Adrenal gland (tissue), 12 donors: ENCODE results near the gene UACA. TPM values are rescaled to one million over a fixed set of nuclear protein-coding genes. Genes with fewer than 3 reads are reported as not detected.

Experiments
- DNase-seq, 7 donors: peaks; one replicate each; pipeline ENCODE4 v3.0.0-alpha.2; 2019 to 2020
- H3K27ac ChIP-seq, 5 donors: fragments of 200-600 bp; sonication (generic) in 4 of 5; 1 replicate in 3 of 5; 2 replicates in 2 of 5; pipeline versions ENCODE4 v1.5.1 to v1.8.0; 2016 to 2020; ENCODE audit warnings: mild to moderate bottlenecking in 1 of 5
- H3K27me3 ChIP-seq: fragments of 200-600 bp; 2 replicates; pipeline ENCODE4 v1.8.0; 2021
- H3K36me3 ChIP-seq, 2 donors: fragments of 200-600 bp; replicated peaks in 1 of 2; 1 replicate in 1 of 2; 2 replicates in 1 of 2; pipeline versions ENCODE4 v1.5.1 to v1.8.0; 2018 to 2022
- H3K4me1 ChIP-seq, 2 donors: fragments of 200-600 bp; replicated peaks in 1 of 2; 1 replicate in 1 of 2; 2 replicates in 1 of 2; pipeline versions ENCODE4 v1.5.1 to v1.8.0; 2018 to 2021
- H3K4me3 ChIP-seq, 4 donors: fragments of 200-600 bp; sonication (generic) in 3 of 4; one replicate each; pipeline ENCODE4 v1.5.1; 2016 to 2018
- H3K9me3 ChIP-seq, 3 donors: fragments of 200-600 bp; sonication (generic) in 1 of 3; replicated peaks in 1 of 3; 1 replicate in 2 of 3; 2 replicates in 1 of 3; pipeline versions ENCODE4 v1.5.1 to v1.8.0; 2016 to 2021
- POLR2A ChIP-seq, 2 donors: fragments of 450-650 bp; IDR thresholded peaks; one replicate each; pipeline ENCODE4 v1.6.1; 2017; ENCODE audit warnings: antibody characterized with exemption in 2 of 2, mild to moderate bottlenecking in 2 of 2, moderate library complexity in 1 of 2
- WGBS, 4 donors: extraction: QIAGEN DNeasy Blood & Tissue Kit in 2 of 4; methylation state at CpG; one replicate each; pipeline versions ENCODE4 v1.1.5 to v1.1.7; 2013 to 2017; 5-methylcytosine and 5-hydroxymethylcytosine counted together
- intact Hi-C, 2 donors: fragments of 100-400 bp; cut with DNase I; formaldehyde crosslinking; loops; one replicate each; pipeline versions ENCODE4 v1.14.1 to v1.15.0; 2022 to 2023
- polyA plus RNA-seq, 3 donors: library from polyadenylated mRNA; stranded (reverse); fragments of 200-250 nt in 2 of 3; fragments of 350-450 nt in 1 of 3; fragmentation: Illumina TruSeq in 1 of 3; extraction: RNeasy Lipid Tissue Mini Kit (QIAGEN cat#74804) in 1 of 3; gene quantifications; one replicate each; pipeline ENCODE4 v1.2.3, GENCODE V29; 2013 to 2014
- total RNA-seq, 9 donors: library from RNA; depleted of rRNA in 4 of 9; stranded (reverse); fragments of >200 nt in 4 of 9; fragments of 120-200 nt in 1 of 9; fragmentation: NEBNext Ultra II Directional in 1 of 9; extraction: Animal tissue kit (Norgen Biotek cat#: 25700) in 1 of 9; gene quantifications; one replicate each; pipeline versions ENCODE4 v1.1.0 to v1.2.4, GENCODE V29; 2013 to 2023
- TF ChIP-seq, protein P1 (sequence below), 6 experiments: fragments of 450-650 bp in 4 of 6; fragments of 200-600 bp in 2 of 6; sonication (generic) in 1 of 6; IDR thresholded peaks; 1 replicate in 5 of 6; 2 replicates in 1 of 6; pipeline versions ENCODE4 v1.5.1 to v1.8.0; 2016 to 2021; ENCODE audit warnings: antibody characterized with exemption in 6 of 6, mild to moderate bottlenecking in 2 of 6, moderate library complexity in 1 of 6
- donor health status: healthy with polysubstance abuse.
- donor health status: Bipolar disorder and iron deficiency.
- donor health status: DM: yes; HTN: yes; CAD: no.
- donor health status: DM: no; HTN: no; CAD: no.
- donor health status: DM: no; HTN: no; CAD: no.
- donor health status: DM: yes; HTN: yes; CAD: no.

The UACA gene
- total and polyA plus RNA-seq, 12 donors = 16.7 to 186 (median 39.1) TPM

DNA sequence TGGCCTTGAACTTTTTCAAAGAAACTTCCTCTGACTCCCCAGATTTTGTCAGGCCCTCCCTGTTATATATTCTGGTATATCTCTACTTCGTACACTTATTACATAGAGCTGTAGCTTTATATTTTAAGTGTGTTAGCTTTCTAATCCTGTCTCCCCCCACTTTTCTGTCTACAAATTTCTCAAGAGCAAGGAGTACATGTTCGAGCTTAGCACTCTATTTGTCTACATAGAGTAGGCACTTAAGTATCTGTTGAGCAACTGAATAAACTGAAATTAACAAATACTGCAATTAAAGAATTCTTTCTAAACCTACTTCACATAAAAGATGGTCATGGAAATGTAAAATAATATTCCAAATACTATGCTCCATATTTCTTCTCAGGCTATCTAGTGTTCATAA lies 39.4 kb downstream of the UACA start:
- Histone ChIP-seq H3K4me3 (no peak overlapping the region), H3K4me1 (peaks cover 0 to 6% of the 10 kb centered on the region in 2 donors), H3K9me3 (no peaks in the 10 kb centered on the region), H3K27ac (no peak overlapping the region), H3K27me3 (no peaks in the 10 kb centered on the region), H3K36me3 (no peaks in the 10 kb centered on the region)
- intact Hi-C loops = loop anchor here in 1 of 2 donors (10.0 kb wide), 1 partner anchor 49 kb away; no protein-coding TSS in a partner anchor
- DNase-seq = no peak
- 83 to 93% (median 85%) methylated on average over 2 of the region's 2 CpGs for WGBS, 4 donors
- TF ChIP-seq, protein P1, sequence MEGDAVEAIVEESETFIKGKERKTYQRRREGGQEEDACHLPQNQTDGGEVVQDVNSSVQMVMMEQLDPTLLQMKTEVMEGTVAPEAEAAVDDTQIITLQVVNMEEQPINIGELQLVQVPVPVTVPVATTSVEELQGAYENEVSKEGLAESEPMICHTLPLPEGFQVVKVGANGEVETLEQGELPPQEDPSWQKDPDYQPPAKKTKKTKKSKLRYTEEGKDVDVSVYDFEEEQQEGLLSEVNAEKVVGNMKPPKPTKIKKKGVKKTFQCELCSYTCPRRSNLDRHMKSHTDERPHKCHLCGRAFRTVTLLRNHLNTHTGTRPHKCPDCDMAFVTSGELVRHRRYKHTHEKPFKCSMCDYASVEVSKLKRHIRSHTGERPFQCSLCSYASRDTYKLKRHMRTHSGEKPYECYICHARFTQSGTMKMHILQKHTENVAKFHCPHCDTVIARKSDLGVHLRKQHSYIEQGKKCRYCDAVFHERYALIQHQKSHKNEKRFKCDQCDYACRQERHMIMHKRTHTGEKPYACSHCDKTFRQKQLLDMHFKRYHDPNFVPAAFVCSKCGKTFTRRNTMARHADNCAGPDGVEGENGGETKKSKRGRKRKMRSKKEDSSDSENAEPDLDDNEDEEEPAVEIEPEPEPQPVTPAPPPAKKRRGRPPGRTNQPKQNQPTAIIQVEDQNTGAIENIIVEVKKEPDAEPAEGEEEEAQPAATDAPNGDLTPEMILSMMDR (IDR thresholded peaks at IDR 0.05) = no peak
- no peak for TF ChIP-seq POLR2A (IDR thresholded peaks at IDR 0.05)

DNA sequence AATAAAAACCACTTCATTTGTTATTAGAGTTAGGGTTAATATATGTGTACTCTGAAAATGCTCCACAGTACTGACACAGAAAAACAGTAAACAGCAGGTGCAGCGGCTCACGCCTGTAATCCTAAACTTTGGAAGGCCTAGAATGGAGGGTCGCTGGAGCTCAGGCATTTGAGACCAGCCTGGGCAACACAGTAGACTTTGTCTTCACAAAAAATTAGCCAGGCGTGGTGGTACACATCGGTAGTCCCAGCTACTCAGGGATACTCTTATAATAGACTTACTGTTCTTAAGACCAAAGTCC lies 40.3 kb downstream of the UACA start:
- no peaks in the 10 kb centered on the region for H3K27me3 ChIP-seq
- H3K27ac ChIP-seq = no peak overlapping the region
- H3K4me1 ChIP-seq = peaks cover 0 to 6% of the 10 kb centered on the region in 2 donors
- WGBS, 4 donors = 83 to 94% (median 88%) methylated on average over 5 of the region's 5 CpGs
- no peak overlapping the region for H3K4me3 ChIP-seq
- H3K36me3 ChIP-seq = no peaks in the 10 kb centered on the region
- no peak for TF ChIP-seq POLR2A (IDR thresholded peaks at IDR 0.05)
- TF ChIP-seq, protein P1 (IDR thresholded peaks at IDR 0.05) = no peak
- no peaks in the 10 kb centered on the region for H3K9me3 ChIP-seq
- intact Hi-C loops = loop anchor here in 1 of 2 donors (10.0 kb wide), 1 partner anchor 48 kb away; no protein-coding TSS in a partner anchor
- DNase-seq = no peak

DNA sequence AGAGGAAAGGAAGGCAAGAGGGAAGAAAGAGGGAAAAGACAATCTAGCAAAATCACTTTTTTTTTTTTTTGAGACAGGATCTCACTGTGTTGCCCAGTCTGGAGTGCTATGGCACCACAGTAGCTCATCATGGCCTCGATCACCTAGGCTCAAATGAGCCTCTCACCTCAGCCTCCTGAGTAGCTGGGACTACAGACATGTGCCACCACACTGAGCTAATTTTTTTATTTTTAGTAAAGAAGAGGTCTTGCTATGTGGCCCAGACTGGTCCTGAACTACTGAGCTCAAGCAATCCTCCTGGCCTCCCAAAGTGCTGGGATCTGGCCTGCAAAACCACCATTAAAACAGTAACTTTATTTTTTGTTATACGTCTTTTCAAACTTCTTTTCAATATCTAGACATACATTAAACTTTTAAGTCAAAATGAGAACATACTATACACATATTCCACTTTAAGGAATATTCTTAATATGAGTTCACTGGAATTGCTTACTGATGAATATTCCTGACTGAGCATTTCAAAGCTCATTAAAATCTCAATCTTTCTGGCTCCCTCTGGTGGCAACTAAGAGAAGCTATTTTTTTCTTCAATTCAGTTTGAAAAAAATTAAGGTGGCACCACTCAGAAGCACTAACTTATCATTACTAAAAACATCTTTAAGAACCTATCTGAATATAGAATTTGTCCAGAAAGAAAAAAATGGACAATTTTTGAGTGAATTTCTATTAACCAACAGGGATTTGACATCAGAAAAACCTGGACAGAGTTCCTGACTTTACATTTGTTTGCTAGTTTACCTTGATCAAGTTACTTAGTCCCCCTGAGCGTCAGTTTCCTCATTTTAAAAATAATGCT lies 40.9 kb downstream of the UACA start:
- 66 to 80% (median 74%) methylated on average over 3 of the region's 3 CpGs for WGBS, 4 donors
- H3K27ac ChIP-seq = no peak overlapping the region
- no peaks in the 10 kb centered on the region for H3K27me3 ChIP-seq
- peaks cover 2 to 6% of the 10 kb centered on the region in 2 donors for H3K4me1 ChIP-seq
- DNase-seq = no peak
- no peak overlapping the region for H3K4me3 ChIP-seq
- TF ChIP-seq POLR2A (IDR thresholded peaks at IDR 0.05) = no peak
- TF ChIP-seq, protein P1 (IDR thresholded peaks at IDR 0.05) = peak; percentile 65 to 86 (median 67)
- intact Hi-C loops = loop anchor here in 1 of 2 donors (10.0 kb wide), 1 partner anchor 48 kb away; no protein-coding TSS in a partner anchor
- H3K9me3 ChIP-seq = no peaks in the 10 kb centered on the region
- no peaks in the 10 kb centered on the region for H3K36me3 ChIP-seq

DNA sequence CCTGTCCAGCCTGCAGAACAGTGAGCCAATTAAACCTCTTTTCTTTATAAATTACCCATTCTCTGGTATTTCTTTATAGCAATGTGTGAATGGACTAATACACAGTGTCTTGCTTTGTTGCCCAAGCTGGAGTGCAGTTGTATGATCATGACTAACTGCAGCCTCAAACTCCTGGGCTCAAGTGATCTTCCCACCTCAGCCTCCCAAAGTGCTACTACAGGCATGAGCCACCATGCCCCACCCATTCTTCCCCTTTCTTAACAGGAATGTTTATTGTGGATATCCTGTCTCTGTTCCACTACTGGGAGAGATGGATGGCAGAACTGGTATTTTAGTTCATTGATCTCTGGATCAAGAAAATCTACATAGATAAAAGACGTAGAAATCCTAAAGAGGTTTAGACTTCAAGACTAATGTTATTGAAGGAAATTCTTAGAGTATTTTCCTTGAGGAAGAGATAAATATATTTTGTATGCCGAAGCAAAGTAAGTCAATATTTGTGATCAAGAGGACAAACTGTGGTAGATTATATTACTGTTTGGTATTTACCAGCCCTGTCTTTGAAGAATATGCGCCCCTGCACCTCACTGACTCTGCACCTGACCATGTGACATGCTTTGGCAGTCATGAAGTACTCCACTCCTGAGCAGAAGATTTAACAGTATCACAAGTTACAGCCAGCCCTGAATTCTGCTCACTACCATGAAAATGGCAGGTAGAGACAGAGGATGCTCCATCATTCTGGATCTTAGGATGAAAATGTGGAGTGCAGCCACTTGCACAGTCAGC lies 42.9 kb downstream of the UACA start:
- H3K4me3 ChIP-seq = no peak overlapping the region
- H3K9me3 ChIP-seq = no peaks in the 10 kb centered on the region
- DNase-seq = no peak
- intact Hi-C loops = loop anchor here in 1 of 2 donors (10.0 kb wide), 1 partner anchor 46 kb away; no protein-coding TSS in a partner anchor
- 76 to 91% (median 88%) methylated on average over 3 of the region's 3 CpGs for WGBS, 4 donors
- H3K27ac ChIP-seq = peak overlapping the region in 1 of 5 donors; percentile 2
- TF ChIP-seq POLR2A (IDR thresholded peaks at IDR 0.05) = no peak
- H3K27me3 ChIP-seq = no peaks in the 10 kb centered on the region
- H3K4me1 ChIP-seq = peaks cover 0 to 3% of the 10 kb centered on the region in 2 donors
- no peaks in the 10 kb centered on the region for H3K36me3 ChIP-seq
